Lung (tissue), 12 donors: Measurements from ENCODE around the gene KRT3. TPM values are rescaled to one million over a fixed set of nuclear protein-coding genes. Genes with fewer than 3 reads are reported as not detected.

Source experiments
- ATAC-seq: fragments of 200-7000 bp; cut with Tn5 transposase; one replicate; pipeline ENCODE4 v1.9.1; 2020; ENCODE audit warnings: moderate number of reproducible peaks; ENCODE audit not compliant: insufficient read depth, low FRiP score
- DNase-seq, 3 donors: peaks; one replicate each; pipeline ENCODE4 v3.0.0-alpha.2; 2013 to 2017
- H3K27ac ChIP-seq, 2 donors: one replicate each; pipeline ENCODE4 v1.5.1; 2013; ENCODE audit warnings: mild to moderate bottlenecking in 2 of 2, moderate library complexity in 2 of 2, control low read depth in 1 of 2, inconsistent platforms in 1 of 2, low read depth in 1 of 2, low read length in 1 of 2
- H3K27me3 ChIP-seq, 3 donors: one replicate each; pipeline ENCODE4 v1.5.1; 2013; ENCODE audit warnings: low read length in 2 of 3; ENCODE audit not compliant: control insufficient read depth in 3 of 3, insufficient read depth in 3 of 3
- H3K36me3 ChIP-seq, 4 donors: one replicate each; pipeline ENCODE4 v1.5.1; 2013; ENCODE audit warnings: low read length in 4 of 4, mild to moderate bottlenecking in 1 of 4, moderate library complexity in 1 of 4; ENCODE audit not compliant: control insufficient read depth in 4 of 4, insufficient read depth in 4 of 4
- H3K4me1 ChIP-seq, 5 donors: one replicate each; pipeline ENCODE4 v1.5.1; 2013; ENCODE audit warnings: low read length in 5 of 5, mild to moderate bottlenecking in 2 of 5, moderate library complexity in 1 of 5; ENCODE audit not compliant: control insufficient read depth in 5 of 5, insufficient read depth in 5 of 5
- H3K4me3 ChIP-seq: one replicate; pipeline ENCODE4 v1.5.1; 2013; ENCODE audit warnings: mild to moderate bottlenecking, control low read depth, moderate library complexity
- H3K9ac ChIP-seq, 2 donors: one replicate each; pipeline ENCODE4 v1.5.1; 2013; ENCODE audit warnings: low read length in 2 of 2, control low read depth in 1 of 2; ENCODE audit not compliant: insufficient read depth in 1 of 2
- H3K9me3 ChIP-seq, 4 donors: one replicate each; pipeline ENCODE4 v1.5.1; 2013; ENCODE audit warnings: low read length in 3 of 4, mild to moderate bottlenecking in 1 of 4, moderate library complexity in 1 of 4; ENCODE audit not compliant: control insufficient read depth in 4 of 4, insufficient read depth in 3 of 4
- CTCF ChIP-seq: IDR thresholded peaks from 2 replicates; pipeline ENCODE4 v1.5.1; 2012; ENCODE audit warnings: mild to moderate bottlenecking; ENCODE audit errors: control extremely low read depth, extremely low read depth
- WGBS, 2 donors: extraction: QIAGEN DNeasy Blood & Tissue Kit; methylation state at CpG; one replicate each; pipeline ENCODE4 v1.1.7; 2013; 5-methylcytosine and 5-hydroxymethylcytosine counted together
- polyA plus RNA-seq, 2 donors: library from polyadenylated mRNA; stranded (reverse); fragments of 200-250 nt; gene quantifications; one replicate each; pipeline ENCODE4 v1.2.1, GENCODE V29; 2013
- total RNA-seq, 2 donors: library from RNA; depleted of rRNA in 1 of 2; stranded (reverse); fragments of >200 nt in 1 of 2; gene quantifications; one replicate each; pipeline ENCODE4 v1.2.1, GENCODE V29; 2014 to 2021
- donor health status: control.
- donor health status: control.
- donor health status: Bipolar disorder and iron deficiency.
- donor health status: healthy.
- donor health status: DM: yes; HTN: yes; CAD: no.

KRT3 gene
- total and polyA plus RNA-seq, 4 donors, result not detected

- no peak overlapping the region for H3K9ac ChIP-seq
- H3K9me3 ChIP-seq, result peaks cover 0 to 10% (median 0%) of the 10 kb centered on the region in 4 donors
- H3K36me3 ChIP-seq, result no peaks in the 10 kb centered on the region
- no peak overlapping the region for H3K4me3 ChIP-seq
- DNase-seq, result no peak
- H3K27me3 ChIP-seq, result peaks cover 0 to 21% (median 0%) of the 10 kb centered on the region in 3 donors
- H3K4me1 ChIP-seq, result peaks cover 0 to 3% (median 0%) of the 10 kb centered on the region in 5 donors
- TF ChIP-seq CTCF, result no peak
- no peak for ATAC-seq
- no peak overlapping the region for H3K27ac ChIP-seq
Observed at GRCh38 chr12:52754135-52754534, 41.8 kb downstream of the KRT3 start.

DNA sequence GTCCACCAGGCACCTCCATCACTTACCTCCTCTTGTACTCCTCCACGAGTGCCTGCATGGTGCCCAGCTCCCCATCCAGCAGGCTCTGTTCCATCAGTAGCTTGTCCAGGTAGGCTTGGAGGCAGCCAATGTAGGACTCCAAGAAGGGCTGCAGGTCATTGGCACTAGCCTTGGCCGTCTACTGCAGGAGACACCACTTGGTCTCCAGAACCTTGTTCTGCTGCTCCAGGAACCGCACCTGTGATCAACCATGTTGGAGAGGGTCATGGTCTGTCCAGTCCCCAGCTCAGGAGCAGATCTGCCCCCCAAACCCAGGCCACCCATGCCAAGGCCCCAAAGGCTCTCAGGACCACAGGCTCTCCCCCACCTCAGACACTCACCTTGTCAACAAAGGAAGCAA is 42.6 kb downstream of the KRT3 start:
- Histone ChIP-seq H3K36me3 (no peaks in the 10 kb centered on the region), H3K4me3 (no peak overlapping the region), H3K9ac (no peak overlapping the region), H3K4me1 (peaks cover 0 to 3% (median 0%) of the 10 kb centered on the region in 5 donors), H3K27me3 (peaks cover 0 to 14% (median 0%) of the 10 kb centered on the region in 3 donors), H3K27ac (no peak overlapping the region), H3K9me3 (peaks cover 0 to 10% (median 0%) of the 10 kb centered on the region in 4 donors)
- no peak for ATAC-seq
- TF ChIP-seq CTCF, result no peak
- 80 to 82% methylated on average over 3 of the region's 3 CpGs for WGBS, 2 donors
- DNase-seq, result no peak

GRCh38 chr12:52752516-52752915 is 43.4 kb downstream of the KRT3 start:
- no peak for ATAC-seq
- H3K9ac ChIP-seq, result no peak overlapping the region

More at GRCh38 chr12:52752516-52752915, 43.4 kb downstream of the KRT3 start:
- no peak overlapping the region for H3K27ac ChIP-seq
- H3K4me1 ChIP-seq, result peaks cover 0 to 3% (median 0%) of the 10 kb centered on the region in 5 donors
- H3K4me3 ChIP-seq, result no peak overlapping the region
- no peak for DNase-seq
- TF ChIP-seq CTCF, result no peak
- 85 to 88% methylated on average over 2 of the region's 2 CpGs for WGBS, 2 donors
- peaks cover 0 to 8% (median 0%) of the 10 kb centered on the region in 4 donors for H3K9me3 ChIP-seq
- no peaks in the 10 kb centered on the region for H3K36me3 ChIP-seq
- H3K27me3 ChIP-seq, result peaks cover 0 to 12% (median 0%) of the 10 kb centered on the region in 3 donors
